K562 (cell line): ENCODE results near the gene TBC1D20. TPM values are rescaled to one million over a fixed set of nuclear protein-coding genes. Genes with fewer than 3 reads are reported as not detected.

Experiments used
- ARID2 ChIP-seq: fragments of 450-650 bp; IDR thresholded peaks from 2 replicates; pipeline ENCODE4 v1.6.1; 2017; ENCODE audit warnings: antibody characterized with exemption, mild to moderate bottlenecking
- CREM ChIP-seq: IDR thresholded peaks from 2 replicates; pipeline ENCODE4 v1.6.1; 2014; ENCODE audit warnings: antibody characterized with exemption, low read depth
- CTBP1 ChIP-seq: fragments of 450-650 bp; IDR thresholded peaks from 2 replicates; pipeline ENCODE4 v1.6.1; 2016; ENCODE audit warnings: borderline replicate concordance
- GABPB2 ChIP-seq: fragments of 250-450 bp; sonication (Bioruptor Pico); conservative IDR thresholded peaks from 2 replicates; pipeline ENCODE4 v1.5.1; 2021; ENCODE audit warnings: mild to moderate bottlenecking
- HDGF ChIP-seq: fragments of 450-650 bp; IDR thresholded peaks from 2 replicates; pipeline ENCODE4 v1.6.1; 2016
- PHB ChIP-seq: fragments of 250-450 bp; sonication (Bioruptor Pico); IDR thresholded peaks from 2 replicates; pipeline ENCODE4 v1.5.0; 2021
- POLR2G ChIP-seq: fragments of 200-400 bp; formaldehyde crosslinking; IDR thresholded peaks from 2 replicates; pipeline ENCODE4 v1.6.1; 2017; ENCODE audit warnings: low read depth, mild to moderate bottlenecking, antibody characterized with exemption, low read length, moderate library complexity
- RAD21 ChIP-seq, 2 experiments: fragments of 250-450 bp in 1 of 2; fragments of 450-650 bp in 1 of 2; sonication (Bioruptor Pico) in 1 of 2; formaldehyde crosslinking in 1 of 2; IDR thresholded peaks in 1 of 2; conservative IDR thresholded peaks in 1 of 2; 2 replicates each; pipeline versions ENCODE4 v1.4.0 to v1.8.0; 2020 to 2022; ENCODE audit warnings: mild to moderate bottlenecking in 2 of 2, moderate library complexity in 1 of 2
- RFX7 ChIP-seq: fragments of 250-450 bp; sonication (Bioruptor Pico); IDR thresholded peaks from 2 replicates; pipeline ENCODE4 v1.5.1; 2021; ENCODE audit warnings: mild to moderate bottlenecking
- SAP30 ChIP-seq: fragments of 200-600 bp; sonication (generic); IDR thresholded peaks from 2 replicates; pipeline ENCODE4 v1.6.1; 2012; ENCODE audit warnings: borderline replicate concordance, low read depth, mild to moderate bottlenecking, moderate library complexity, low read length, control low read depth, inconsistent platforms; ENCODE audit not compliant: insufficient read depth, poor library complexity, severe bottlenecking
- SMC3 ChIP-seq: conservative IDR thresholded peaks from 2 replicates; pipeline ENCODE4 v1.6.1; 2011; ENCODE audit warnings: low read depth, low read length, improper control_type of control experiment; ENCODE audit not compliant: insufficient read depth
- SP1 ChIP-seq: sonication (generic); formaldehyde crosslinking; IDR thresholded peaks from 2 replicates; pipeline ENCODE4 v1.8.1; 2022; ENCODE audit warnings: mild to moderate bottlenecking, missing genetic modification reagents
- XRCC5 ChIP-seq: fragments of 200-400 bp; formaldehyde crosslinking; IDR thresholded peaks from 2 replicates; pipeline ENCODE4 v1.6.1; 2017; ENCODE audit warnings: low read depth, mild to moderate bottlenecking, low read length
- polyA plus RNA-seq, 8 experiments: library from polyadenylated mRNA; depleted of rRNA in 4 of 8; stranded (reverse) in 5 of 8; unstranded in 3 of 8; fragments of >200 nt; fragmentation: Nextera tagmentation in 2 of 8; fragmentation: Illumina TruSeq in 1 of 8; extraction: Ambion mirVana in 2 of 8; extraction: Trizol in 1 of 8; gene quantifications; 2 replicates each; pipeline versions ENCODE4 v1.2.1 to v1.2.3, GENCODE V29; 2011 to 2014; ENCODE audit warnings: inconsistent platforms in 1 of 8, missing spikeins in 1 of 8
- total RNA-seq, 7 experiments: library from RNA; depleted of rRNA in 6 of 7; stranded (reverse); fragments of >200 nt in 6 of 7; fragmentation: Illumina TruSeq in 2 of 7; extraction: Trizol in 2 of 7; gene quantifications; 2 replicates each; pipeline versions ENCODE4 v1.2.1 to v1.2.3, GENCODE V29; 2011 to 2021; ENCODE audit warnings: low replicate concordance in 1 of 7
- TF ChIP-seq, protein P1 (sequence below), 3 experiments: IDR thresholded peaks in 2 of 3; conservative IDR thresholded peaks in 1 of 3; 2 replicates each; pipeline ENCODE4 v1.5.1; 2011 to 2012; ENCODE audit warnings: low read length in 3 of 3, mild to moderate bottlenecking in 3 of 3, control low read depth in 2 of 3, improper control_type of control experiment in 1 of 3, inconsistent platforms in 1 of 3, low read depth in 1 of 3, mixed read lengths in 1 of 3, moderate library complexity in 1 of 3; ENCODE audit not compliant: insufficient read depth in 2 of 3
- TF ChIP-seq, protein P2 (sequence below), 2 experiments: IDR thresholded peaks; 2 replicates each; pipeline ENCODE4 v1.6.1; 2012; ENCODE audit warnings: improper control_type of control experiment in 2 of 2, low read depth in 2 of 2, low read length in 2 of 2, borderline replicate concordance in 1 of 2
- TF ChIP-seq, protein P3 (sequence below): sonication (generic); formaldehyde crosslinking; IDR thresholded peaks from 2 replicates; pipeline ENCODE4 v1.8.1; 2023; ENCODE audit warnings: mild to moderate bottlenecking, missing genetic modification reagents
- TF ChIP-seq, protein P4 (sequence below): IDR thresholded peaks from 2 replicates; pipeline ENCODE4 v1.6.1; 2011; ENCODE audit warnings: borderline replicate concordance, low read depth, mild to moderate bottlenecking, moderate library complexity, low read length; ENCODE audit not compliant: insufficient read depth, poor library complexity, severe bottlenecking

Gene TBC1D20
- total and polyA plus RNA-seq, 9 of the 15 experiments (the other 6 are each of a cell fraction or from before 2014, with no cell fraction given) = 7.0 to 25.3 (median 15.1) TPM

DNA sequence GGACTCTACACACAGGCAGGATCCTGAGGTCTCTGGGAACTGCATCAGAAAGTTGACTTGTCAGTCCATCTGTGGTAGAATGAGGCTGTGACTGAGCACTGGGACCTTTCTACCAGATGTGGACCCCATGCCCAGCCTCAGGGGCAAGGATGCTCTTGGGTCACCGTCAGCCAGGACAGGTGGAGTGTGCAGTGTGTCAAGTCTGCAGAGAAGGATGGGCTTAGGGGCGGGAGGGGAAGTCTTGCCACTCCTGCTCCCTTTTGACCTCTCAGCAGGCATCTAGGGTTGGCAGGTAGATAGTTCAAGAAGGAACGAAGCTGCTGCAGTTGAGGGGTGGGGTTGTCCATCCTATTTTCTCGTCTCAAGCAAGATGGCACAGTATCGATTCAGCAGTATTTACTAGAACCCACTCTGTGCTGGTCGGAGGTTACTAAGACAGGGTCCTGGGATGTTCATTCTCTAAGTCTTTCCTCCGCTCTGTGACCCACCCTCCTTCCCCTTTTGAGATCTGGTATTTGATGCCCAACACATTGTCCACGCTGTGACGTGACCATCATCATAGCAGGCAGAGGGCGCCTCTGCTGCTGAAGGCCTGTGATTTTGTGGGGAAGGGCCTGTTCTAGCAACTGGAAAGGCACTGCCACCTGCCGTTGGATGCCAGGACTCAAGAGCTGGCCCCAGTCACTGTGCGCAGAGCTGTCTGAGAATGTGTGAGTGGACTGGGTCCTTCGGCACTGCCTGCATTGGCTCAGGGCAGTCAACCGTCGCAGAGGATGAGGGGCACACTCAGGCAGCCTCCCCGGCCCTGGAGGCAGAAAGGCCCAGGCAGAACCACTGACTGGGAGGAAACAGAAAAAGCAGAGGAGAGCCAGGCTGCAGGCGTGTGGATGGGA is 31.1 kb downstream of the TBC1D20 start (continued):
- no peak for TF ChIP-seq HDGF
- TF ChIP-seq PHB (CRISPR knock-in tag) = no peak
- TF ChIP-seq XRCC5 = no peak
- peak; percentile 89 for TF ChIP-seq CREM
- TF ChIP-seq SMC3 = peak; percentile 67
- no peak for TF ChIP-seq RFX7
- TF ChIP-seq POLR2G = peak; percentile 48
- no peak for TF ChIP-seq GABPB2
- TF ChIP-seq, protein P1, sequence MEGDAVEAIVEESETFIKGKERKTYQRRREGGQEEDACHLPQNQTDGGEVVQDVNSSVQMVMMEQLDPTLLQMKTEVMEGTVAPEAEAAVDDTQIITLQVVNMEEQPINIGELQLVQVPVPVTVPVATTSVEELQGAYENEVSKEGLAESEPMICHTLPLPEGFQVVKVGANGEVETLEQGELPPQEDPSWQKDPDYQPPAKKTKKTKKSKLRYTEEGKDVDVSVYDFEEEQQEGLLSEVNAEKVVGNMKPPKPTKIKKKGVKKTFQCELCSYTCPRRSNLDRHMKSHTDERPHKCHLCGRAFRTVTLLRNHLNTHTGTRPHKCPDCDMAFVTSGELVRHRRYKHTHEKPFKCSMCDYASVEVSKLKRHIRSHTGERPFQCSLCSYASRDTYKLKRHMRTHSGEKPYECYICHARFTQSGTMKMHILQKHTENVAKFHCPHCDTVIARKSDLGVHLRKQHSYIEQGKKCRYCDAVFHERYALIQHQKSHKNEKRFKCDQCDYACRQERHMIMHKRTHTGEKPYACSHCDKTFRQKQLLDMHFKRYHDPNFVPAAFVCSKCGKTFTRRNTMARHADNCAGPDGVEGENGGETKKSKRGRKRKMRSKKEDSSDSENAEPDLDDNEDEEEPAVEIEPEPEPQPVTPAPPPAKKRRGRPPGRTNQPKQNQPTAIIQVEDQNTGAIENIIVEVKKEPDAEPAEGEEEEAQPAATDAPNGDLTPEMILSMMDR (IDR thresholded peaks at IDR 0.05 in 2 of 3, conservative IDR thresholded peaks at IDR 0.05 in 1 of 3; ENCODE audit: insufficient read depth in 2 of 3, low read depth in 1 of 3, low read length in 3 of 3) = peak; percentile 77 to 98 (median 92)
- peak; percentile 45; the same call in 1 of the 2 replicates for TF ChIP-seq CTBP1
- 0 out of 2 replicates have a peak, but pooled peaks have one; percentile 33 for TF ChIP-seq ARID2
- TF ChIP-seq, protein P2, sequence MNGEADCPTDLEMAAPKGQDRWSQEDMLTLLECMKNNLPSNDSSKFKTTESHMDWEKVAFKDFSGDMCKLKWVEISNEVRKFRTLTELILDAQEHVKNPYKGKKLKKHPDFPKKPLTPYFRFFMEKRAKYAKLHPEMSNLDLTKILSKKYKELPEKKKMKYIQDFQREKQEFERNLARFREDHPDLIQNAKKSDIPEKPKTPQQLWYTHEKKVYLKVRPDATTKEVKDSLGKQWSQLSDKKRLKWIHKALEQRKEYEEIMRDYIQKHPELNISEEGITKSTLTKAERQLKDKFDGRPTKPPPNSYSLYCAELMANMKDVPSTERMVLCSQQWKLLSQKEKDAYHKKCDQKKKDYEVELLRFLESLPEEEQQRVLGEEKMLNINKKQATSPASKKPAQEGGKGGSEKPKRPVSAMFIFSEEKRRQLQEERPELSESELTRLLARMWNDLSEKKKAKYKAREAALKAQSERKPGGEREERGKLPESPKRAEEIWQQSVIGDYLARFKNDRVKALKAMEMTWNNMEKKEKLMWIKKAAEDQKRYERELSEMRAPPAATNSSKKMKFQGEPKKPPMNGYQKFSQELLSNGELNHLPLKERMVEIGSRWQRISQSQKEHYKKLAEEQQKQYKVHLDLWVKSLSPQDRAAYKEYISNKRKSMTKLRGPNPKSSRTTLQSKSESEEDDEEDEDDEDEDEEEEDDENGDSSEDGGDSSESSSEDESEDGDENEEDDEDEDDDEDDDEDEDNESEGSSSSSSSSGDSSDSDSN (IDR thresholded peaks at IDR 0.05; ENCODE audit: borderline replicate concordance in 1 of 2, low read depth in 2 of 2, low read length in 2 of 2) = no peak
- TF ChIP-seq, protein P3, sequence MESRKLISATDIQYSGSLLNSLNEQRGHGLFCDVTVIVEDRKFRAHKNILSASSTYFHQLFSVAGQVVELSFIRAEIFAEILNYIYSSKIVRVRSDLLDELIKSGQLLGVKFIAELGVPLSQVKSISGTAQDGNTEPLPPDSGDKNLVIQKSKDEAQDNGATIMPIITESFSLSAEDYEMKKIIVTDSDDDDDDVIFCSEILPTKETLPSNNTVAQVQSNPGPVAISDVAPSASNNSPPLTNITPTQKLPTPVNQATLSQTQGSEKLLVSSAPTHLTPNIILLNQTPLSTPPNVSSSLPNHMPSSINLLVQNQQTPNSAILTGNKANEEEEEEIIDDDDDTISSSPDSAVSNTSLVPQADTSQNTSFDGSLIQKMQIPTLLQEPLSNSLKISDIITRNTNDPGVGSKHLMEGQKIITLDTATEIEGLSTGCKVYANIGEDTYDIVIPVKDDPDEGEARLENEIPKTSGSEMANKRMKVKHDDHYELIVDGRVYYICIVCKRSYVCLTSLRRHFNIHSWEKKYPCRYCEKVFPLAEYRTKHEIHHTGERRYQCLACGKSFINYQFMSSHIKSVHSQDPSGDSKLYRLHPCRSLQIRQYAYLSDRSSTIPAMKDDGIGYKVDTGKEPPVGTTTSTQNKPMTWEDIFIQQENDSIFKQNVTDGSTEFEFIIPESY (CRISPR knock-in tag) = 0 out of 2 replicates have a peak, but pooled peaks have one; percentile 19
- TF ChIP-seq, protein P4, sequence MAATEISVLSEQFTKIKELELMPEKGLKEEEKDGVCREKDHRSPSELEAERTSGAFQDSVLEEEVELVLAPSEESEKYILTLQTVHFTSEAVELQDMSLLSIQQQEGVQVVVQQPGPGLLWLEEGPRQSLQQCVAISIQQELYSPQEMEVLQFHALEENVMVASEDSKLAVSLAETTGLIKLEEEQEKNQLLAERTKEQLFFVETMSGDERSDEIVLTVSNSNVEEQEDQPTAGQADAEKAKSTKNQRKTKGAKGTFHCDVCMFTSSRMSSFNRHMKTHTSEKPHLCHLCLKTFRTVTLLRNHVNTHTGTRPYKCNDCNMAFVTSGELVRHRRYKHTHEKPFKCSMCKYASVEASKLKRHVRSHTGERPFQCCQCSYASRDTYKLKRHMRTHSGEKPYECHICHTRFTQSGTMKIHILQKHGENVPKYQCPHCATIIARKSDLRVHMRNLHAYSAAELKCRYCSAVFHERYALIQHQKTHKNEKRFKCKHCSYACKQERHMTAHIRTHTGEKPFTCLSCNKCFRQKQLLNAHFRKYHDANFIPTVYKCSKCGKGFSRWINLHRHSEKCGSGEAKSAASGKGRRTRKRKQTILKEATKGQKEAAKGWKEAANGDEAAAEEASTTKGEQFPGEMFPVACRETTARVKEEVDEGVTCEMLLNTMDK = peak; percentile 42
- TF ChIP-seq RAD21 (CRISPR knock-in tag; conservative IDR thresholded peaks at IDR 0.05 in 1 of 2, IDR thresholded peaks at IDR 0.05 in 1 of 2) = peak; percentile 73 to 74
- no peak for TF ChIP-seq SAP30
- TF ChIP-seq SP1 = peak; percentile 62; the same call in 1 of the 2 replicates
